K562 (cell line): Measurements from ENCODE around the gene MMRN2. TPM values are rescaled to one million over a fixed set of nuclear protein-coding genes. Genes with fewer than 3 reads are reported as not detected.
A peak's percentile ranks its signal among the peaks of the same experiment; 100 is the strongest.

ENCODE experiments used
- ATAC-seq: fragments of 200-7000 bp; cut with Tn5 transposase; 3 replicates; pipeline ENCODE4 v1.9.1; 2020; ENCODE audit warnings: moderate library complexity
- BruUV-seq: library from RNA; stranded (reverse); fragments of 400-500 nt; replicated peaks from 2 replicates; lab custom pipeline; 2021; lab: Mats Ljungman, UMichigan
- CTCF ChIA-PET: fragments of 300-600 bp; formaldehyde crosslinking; extraction: SDS; loops from one replicate; lab custom pipeline; 2021; ENCODE audit warnings: low intra/inter-chr PET ratio; lab: Yijun Ruan, JAX
- POLR2A ChIA-PET: fragments of 300-600, 350-650 bp; sonication (Branson Sonifier 250); formaldehyde crosslinking; extraction: SDS; loops from one replicate; lab custom pipeline; 2021; ENCODE audit warnings: antibody characterized with exemption, inconsistent platforms; lab: Yijun Ruan, JAX
- DNase-seq, 4 experiments: peaks; one replicate each; pipeline versions ENCODE4 v3.0.0 to v3.0.0-alpha.2; 2011 to 2018; ENCODE audit warnings: low spot score in 3 of 4, mixed read lengths in 3 of 4; ENCODE audit errors: extremely low read depth in 1 of 4
- FAIRE-seq: peaks from 2 replicates; lab custom pipeline; 2011; peaks lifted over from hg19 to GRCh38; lab: Jason Lieb, UNC
- H2AFZ ChIP-seq: 2 replicates; pipeline ENCODE4 v1.6.0; 2011; ENCODE audit warnings: low read depth, low read length, control low read depth, inconsistent platforms
- H3K27ac ChIP-seq: fragments of 200-600 bp; 3 replicates; pipeline ENCODE4 v1.8.0; 2011; ENCODE audit warnings: low read depth, mild to moderate bottlenecking, control low read depth, inconsistent platforms, low read length, moderate library complexity, mixed read lengths; ENCODE audit errors: extremely low read depth
- H3K27me3 ChIP-seq, 2 experiments: fragments of 300-600 bp in 1 of 2; 2 replicates in 1 of 2; 3 replicates in 1 of 2; pipeline versions ENCODE4 v1.6.0 to v1.8.0; 2011; ENCODE audit warnings: inconsistent platforms in 2 of 2, low read length in 2 of 2, mild to moderate bottlenecking in 1 of 2, mixed read lengths in 1 of 2, moderate library complexity in 1 of 2; ENCODE audit not compliant: control insufficient read depth in 2 of 2, insufficient read depth in 2 of 2
- H3K36me3 ChIP-seq: fragments of 300-600 bp; 3 replicates; pipeline ENCODE4 v1.8.0; 2011; ENCODE audit warnings: mild to moderate bottlenecking, low read length, inconsistent platforms; ENCODE audit not compliant: control insufficient read depth, insufficient read depth
- H3K4me1 ChIP-seq, 2 experiments: fragments of 200-600 bp in 1 of 2; replicated peaks in 1 of 2; 2 replicates in 1 of 2; 3 replicates in 1 of 2; pipeline versions ENCODE4 v1.5.1 to v1.8.0; 2011; ENCODE audit warnings: inconsistent platforms in 2 of 2, low read length in 2 of 2, mild to moderate bottlenecking in 1 of 2, mixed read lengths in 1 of 2, moderate library complexity in 1 of 2; ENCODE audit not compliant: control insufficient read depth in 2 of 2, insufficient read depth in 2 of 2
- H3K4me2 ChIP-seq: 2 replicates; pipeline ENCODE4 v1.6.1; 2011; ENCODE audit warnings: low read length, control low read depth, inconsistent platforms, mixed read lengths; ENCODE audit not compliant: insufficient read depth
- H3K4me3 ChIP-seq: fragments of 200-600 bp; sonication (generic), shearing (Covaris generic); 2 replicates; pipeline ENCODE4 v1.5.1; 2016; ENCODE audit warnings: control low read depth, inconsistent platforms
- H3K79me2 ChIP-seq: fragments of 200-600 bp; 3 replicates; pipeline ENCODE4 v1.8.0; 2011; ENCODE audit warnings: low read length, inconsistent platforms; ENCODE audit not compliant: control insufficient read depth, insufficient read depth
- H3K9ac ChIP-seq, 2 experiments: 2 replicates each; pipeline versions ENCODE4 v1.6.0 to v1.6.1; 2011; ENCODE audit warnings: low read depth in 2 of 2, low read length in 2 of 2, control low read depth in 1 of 2, inconsistent platforms in 1 of 2, mild to moderate bottlenecking in 1 of 2, mixed read lengths in 1 of 2; ENCODE audit not compliant: insufficient read depth in 1 of 2
- H3K9me1 ChIP-seq: one replicate; pipeline ENCODE4 v1.6.0; 2011; ENCODE audit warnings: inconsistent platforms, mild to moderate bottlenecking, low read length, moderate library complexity; ENCODE audit not compliant: control insufficient read depth, insufficient read depth
- H3K9me3 ChIP-seq: replicated peaks from 2 replicates; pipeline ENCODE4 v1.5.1; 2011; ENCODE audit warnings: low read depth, low read length, inconsistent platforms; ENCODE audit not compliant: control insufficient read depth, insufficient read depth
- H4K20me1 ChIP-seq: replicated peaks from 2 replicates; pipeline ENCODE4 v1.6.1; 2011; ENCODE audit warnings: low read length, inconsistent platforms, mixed read lengths; ENCODE audit not compliant: control insufficient read depth, insufficient read depth
- ARID1B ChIP-seq: fragments of 450-650 bp; IDR thresholded peaks from 2 replicates; pipeline ENCODE4 v1.6.1; 2016; ENCODE audit warnings: antibody characterized with exemption, mild to moderate bottlenecking, inconsistent platforms
- ATF6 ChIP-seq: sonication (generic); formaldehyde crosslinking; IDR thresholded peaks from 2 replicates; pipeline ENCODE4 v1.4.0; 2020; ENCODE audit warnings: mild to moderate bottlenecking, missing genetic modification reagents
- MEIS2 ChIP-seq: fragments of 450-650 bp; IDR thresholded peaks from 2 replicates; pipeline ENCODE4 v1.6.1; 2014; ENCODE audit warnings: mild to moderate bottlenecking; ENCODE audit not compliant: partially characterized antibody
- MYC ChIP-seq, 2 experiments: fragments of 250-450 bp in 1 of 2; sonication (Bioruptor Pico) in 1 of 2; IDR thresholded peaks; 2 replicates each; pipeline versions ENCODE4 v1.5.1 to v1.6.1; 2012 to 2021; ENCODE audit warnings: low read depth in 2 of 2, borderline replicate concordance in 1 of 2, improper control_type of control experiment in 1 of 2, low read length in 1 of 2, mild to moderate bottlenecking in 1 of 2, moderate library complexity in 1 of 2
- RUNX1 ChIP-seq: sonication (generic); IDR thresholded peaks from 2 replicates; pipeline ENCODE4 v1.6.1; 2016; ENCODE audit warnings: antibody characterized with exemption, low read depth
- SIX5 ChIP-seq, 2 experiments: IDR thresholded peaks; 2 replicates each; pipeline ENCODE4 v1.6.1; 2011; ENCODE audit warnings: low read length in 2 of 2, borderline replicate concordance in 1 of 2, low read depth in 1 of 2, mild to moderate bottlenecking in 1 of 2, moderate library complexity in 1 of 2; ENCODE audit not compliant: insufficient read depth in 1 of 2
- VEZF1 ChIP-seq: fragments of 200-800 bp; sonication (Bioruptor generic); IDR thresholded peaks from 2 replicates; pipeline ENCODE4 v1.6.1; 2017; ENCODE audit warnings: missing genetic modification characterization, missing compliant biosample characterization
- YY1 ChIP-seq, 3 experiments: IDR thresholded peaks; 2 replicates each; pipeline ENCODE4 v1.6.1; 2011; ENCODE audit warnings: low read length in 2 of 3, mild to moderate bottlenecking in 2 of 3, moderate library complexity in 2 of 3, borderline replicate concordance in 1 of 3, control low read depth in 1 of 3, low read depth in 1 of 3; ENCODE audit not compliant: insufficient read depth in 3 of 3, insufficient replicate concordance in 2 of 3, control insufficient read depth in 1 of 3, insufficient read length in 1 of 3; ENCODE audit errors: extremely low read depth in 1 of 3
- ZEB2 ChIP-seq: fragments of 450-650 bp; IDR thresholded peaks from 2 replicates; pipeline ENCODE4 v1.6.1; 2016
- ZFX ChIP-seq: sonication (generic); formaldehyde crosslinking; IDR thresholded peaks from 2 replicates; pipeline ENCODE4 v1.8.0; 2022; ENCODE audit warnings: mild to moderate bottlenecking, missing genetic modification reagents, moderate library complexity
- WGBS: fragments of 100-300 bp; shearing (Covaris generic); methylation state at CpG from one replicate; pipeline ENCODE4 v1.1.6; 2016; ENCODE audit warnings: low coverage, mixed read lengths; ENCODE audit not compliant: insufficient coverage; ENCODE audit errors: missing lambda C conversion rate; 5-methylcytosine and 5-hydroxymethylcytosine counted together
- in situ Hi-C: fragments of 300-500 bp; cut with MboI; formaldehyde crosslinking; loops from 4 replicates; pipeline ENCODE4 v1.15.0; 2018; ENCODE audit warnings: inconsistent platforms, mixed read lengths
- intact Hi-C: fragments of 100-400 bp; cut with micrococcal nuclease; formaldehyde crosslinking; loops from 2 replicates; pipeline ENCODE4 v1.14.2; 2022
- polyA plus RNA-seq, 8 experiments: library from polyadenylated mRNA; depleted of rRNA in 4 of 8; stranded (reverse) in 5 of 8; unstranded in 3 of 8; fragments of >200 nt; fragmentation: Nextera tagmentation in 2 of 8; fragmentation: Illumina TruSeq in 1 of 8; extraction: Ambion mirVana in 2 of 8; extraction: Trizol in 1 of 8; gene quantifications; 2 replicates each; pipeline versions ENCODE4 v1.2.1 to v1.2.3, GENCODE V29; 2011 to 2014; ENCODE audit warnings: inconsistent platforms in 1 of 8, missing spikeins in 1 of 8
- total RNA-seq, 7 experiments: library from RNA; depleted of rRNA in 6 of 7; stranded (reverse); fragments of >200 nt in 6 of 7; fragmentation: Illumina TruSeq in 2 of 7; extraction: Trizol in 2 of 7; gene quantifications; 2 replicates each; pipeline versions ENCODE4 v1.2.1 to v1.2.3, GENCODE V29; 2011 to 2021; ENCODE audit warnings: low replicate concordance in 1 of 7
- TF ChIP-seq, protein P1 (sequence below): fragments of 450-650 bp; IDR thresholded peaks from 2 replicates; pipeline ENCODE4 v1.6.1; 2018; ENCODE audit not compliant: partially characterized antibody

MMRN2 gene
- total and polyA plus RNA-seq, 9 of the 15 experiments (the other 6 are each of a cell fraction or from before 2014, with no cell fraction given) = 0.07 to 2.0 (median 1.2) TPM

DNA sequence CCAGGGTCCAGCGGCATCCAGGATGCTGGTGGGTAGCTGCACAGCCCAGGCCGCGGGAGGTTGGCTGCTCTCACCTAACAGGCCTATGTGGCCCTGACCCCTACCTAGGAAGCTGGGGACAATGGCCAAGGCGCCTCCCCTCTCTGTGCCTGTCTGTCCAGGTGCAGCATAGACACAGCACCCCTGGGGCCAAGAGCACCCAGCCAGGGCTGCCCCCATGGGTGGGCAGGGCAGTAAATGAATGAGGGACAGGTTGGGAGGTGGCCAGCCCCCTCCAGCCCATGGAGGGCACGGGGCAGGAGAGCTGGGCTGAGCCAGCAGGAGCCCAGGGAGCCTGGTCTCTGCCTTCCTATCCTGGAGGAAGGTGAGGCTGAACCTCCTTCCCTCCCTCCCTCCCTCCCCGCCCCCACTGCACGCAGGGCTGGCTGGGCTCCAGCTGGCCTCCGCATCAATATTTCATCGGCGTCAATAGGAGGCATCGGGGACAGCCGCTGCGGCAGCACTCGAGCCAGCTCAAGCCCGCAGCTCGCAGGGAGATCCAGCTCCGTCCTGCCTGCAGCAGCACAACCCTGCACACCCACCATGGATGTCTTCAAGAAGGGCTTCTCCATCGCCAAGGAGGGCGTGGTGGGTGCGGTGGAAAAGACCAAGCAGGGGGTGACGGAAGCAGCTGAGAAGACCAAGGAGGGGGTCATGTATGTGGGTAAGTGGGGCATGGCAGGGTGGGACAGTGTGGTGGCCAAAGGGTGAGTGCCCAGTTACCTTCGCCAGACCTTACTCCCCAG is 893 bp upstream of the MMRN2 start, which contains the start of gene SNCG:
SNCG (plus strand) TSS at position 484 of the 785 bp plus-strand sequence; CDS start at position 583, 99 bp downstream.
- ChIA-PET CTCF (interaction anchor here (4.5 kb wide), 1 partner anchor 19 kb away, joined by 28 read pairs; no protein-coding TSS in a partner anchor), POLR2A (no interaction called here)
- Histone ChIP-seq H3K4me2 (peak within 1 kb of the TSS; percentile 83), H4K20me1 (no peaks in the 10 kb centered on the region), H3K9ac (peak within 1 kb of the TSS; percentile 79 to 90), H3K27me3 (no peaks in the 10 kb centered on the region), H3K9me3 (0 out of 2 replicates have a peak, but pooled peaks cover 3% of the 10 kb centered on the region), H3K9me1 (no peaks in the 10 kb centered on the region), H2AFZ (peak within 1 kb of the TSS; percentile 83), H3K79me2 (peaks cover 17% of the 10 kb centered on the region; the same call in 2 of the 3 replicates), H3K4me3 (peak within 1 kb of the TSS; percentile 49), H3K27ac (peak within 1 kb of the TSS; percentile 91), H3K4me1 (peaks cover 68 to 89% of the 10 kb centered on the region in 2 experiments), H3K36me3 (peaks cover 4% of the 10 kb centered on the region; the same call in 2 of the 3 replicates)
- FAIRE-seq = peak; percentile 44
- no TSS peak for BruUV-seq
- intact Hi-C loops = no loop called here
- peak; percentile 18 for ATAC-seq
- in situ Hi-C loops = no loop called here
- peak; percentile 54 to 83 (median 57) for DNase-seq
- 9% methylated on average over 8 of the region's 22 CpGs for WGBS
- TF ChIP-seq RUNX1 (no peak), ARID1B (no peak), ZEB2 (no peak), VEZF1 (CRISPR knock-in tag) (peak; percentile 8; the same call in 1 of the 2 replicates), SIX5 (IDR thresholded peaks at IDR 0.05; ENCODE audit: borderline replicate concordance in 1 of 2, insufficient read depth in 1 of 2, low read depth in 1 of 2, low read length in 2 of 2) (no peak), MYC (IDR thresholded peaks at IDR 0.05; ENCODE audit: low read depth, low read length) (0 out of 2 replicates have a peak, but pooled peaks have one; percentile 2), MYC (CRISPR knock-in tag; IDR thresholded peaks at IDR 0.05; ENCODE audit: borderline replicate concordance, low read depth) (no peak), MEIS2 (peak; percentile 76), YY1 (IDR thresholded peaks at IDR 0.05; ENCODE audit: borderline replicate concordance in 1 of 3, control insufficient read depth in 1 of 3, extremely low read depth in 1 of 3, insufficient read depth in 3 of 3, insufficient read length in 1 of 3, insufficient replicate concordance in 2 of 3, low read depth in 1 of 3, low read length in 2 of 3) (peak in 1 of 3 experiments; percentile 4), ZFX (CRISPR knock-in tag) (peak; percentile 8; the same call in 1 of the 2 replicates), ATF6 (CRISPR knock-in tag) (no peak)
- TF ChIP-seq, protein P1, sequence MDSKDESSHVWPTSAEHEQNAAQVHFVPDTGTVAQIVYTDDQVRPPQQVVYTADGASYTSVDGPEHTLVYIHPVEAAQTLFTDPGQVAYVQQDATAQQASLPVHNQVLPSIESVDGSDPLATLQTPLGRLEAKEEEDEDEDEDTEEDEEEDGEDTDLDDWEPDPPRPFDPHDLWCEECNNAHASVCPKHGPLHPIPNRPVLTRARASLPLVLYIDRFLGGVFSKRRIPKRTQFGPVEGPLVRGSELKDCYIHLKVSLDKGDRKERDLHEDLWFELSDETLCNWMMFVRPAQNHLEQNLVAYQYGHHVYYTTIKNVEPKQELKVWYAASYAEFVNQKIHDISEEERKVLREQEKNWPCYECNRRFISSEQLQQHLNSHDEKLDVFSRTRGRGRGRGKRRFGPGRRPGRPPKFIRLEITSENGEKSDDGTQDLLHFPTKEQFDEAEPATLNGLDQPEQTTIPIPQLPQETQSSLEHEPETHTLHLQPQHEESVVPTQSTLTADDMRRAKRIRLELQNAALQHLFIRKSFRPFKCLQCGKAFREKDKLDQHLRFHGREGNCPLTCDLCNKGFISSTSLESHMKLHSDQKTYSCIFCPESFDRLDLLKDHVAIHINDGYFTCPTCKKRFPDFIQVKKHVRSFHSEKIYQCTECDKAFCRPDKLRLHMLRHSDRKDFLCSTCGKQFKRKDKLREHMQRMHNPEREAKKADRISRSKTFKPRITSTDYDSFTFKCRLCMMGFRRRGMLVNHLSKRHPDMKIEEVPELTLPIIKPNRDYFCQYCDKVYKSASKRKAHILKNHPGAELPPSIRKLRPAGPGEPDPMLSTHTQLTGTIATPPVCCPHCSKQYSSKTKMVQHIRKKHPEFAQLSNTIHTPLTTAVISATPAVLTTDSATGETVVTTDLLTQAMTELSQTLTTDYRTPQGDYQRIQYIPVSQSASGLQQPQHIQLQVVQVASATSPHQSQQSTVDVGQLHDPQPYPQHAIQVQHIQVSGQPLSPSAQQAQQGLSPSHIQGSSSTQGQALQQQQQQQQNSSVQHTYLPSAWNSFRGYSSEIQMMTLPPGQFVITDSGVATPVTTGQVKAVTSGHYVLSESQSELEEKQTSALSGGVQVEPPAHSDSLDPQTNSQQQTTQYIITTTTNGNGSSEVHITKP = peak; percentile 31
